WTC11 (cell line): ENCODE data around the gene ADCYAP1. TPM values are rescaled to one million over a fixed set of nuclear protein-coding genes. Genes with fewer than 3 reads are reported as not detected.

Experiments
- ATAC-seq: fragments of 200-7000 bp; cut with Tn5 transposase; 2 replicates; pipeline ENCODE4 v1.10.0; 2021; ENCODE audit warnings: mild to moderate bottlenecking, moderate library complexity
- Bru-seq: library from RNA; stranded (reverse); fragments of 400-500 nt; gene quantifications from one replicate; lab custom pipeline; 2021; lab: Mats Ljungman, UMichigan
- CTCF ChIA-PET: fragments of 300-600 bp; sonication (Branson Sonifier 250); formaldehyde crosslinking; loops from one replicate; lab custom pipeline; 2021; ENCODE audit warnings: antibody characterized with exemption; lab: Charles Lee
- POLR2A ChIA-PET: fragments of 350-600 bp; sonication (Branson Sonifier 250); formaldehyde crosslinking; loops from one replicate; lab custom pipeline; 2021; ENCODE audit warnings: antibody characterized with exemption; lab: Charles Lee
- DNase-seq: peaks from one replicate; pipeline ENCODE4 v3.0.0; 2021; ENCODE audit warnings: low spot score
- H3K27ac Mint-ChIP-seq: 2 replicates; pipeline ENCODE4 v1.8.0; 2021; ENCODE audit warnings: mixed read lengths
- H3K27me3 Mint-ChIP-seq: 2 replicates; pipeline ENCODE4 v1.8.0; 2021; ENCODE audit warnings: low read depth, mild to moderate bottlenecking, moderate library complexity, mixed read lengths
- H3K36me3 Mint-ChIP-seq: 2 replicates; pipeline ENCODE4 v1.8.0; 2021; ENCODE audit warnings: mixed read lengths
- H3K4me1 Mint-ChIP-seq: 2 replicates; pipeline ENCODE4 v1.8.0; 2022; ENCODE audit warnings: mixed read lengths
- H3K4me3 Mint-ChIP-seq: 2 replicates; pipeline ENCODE4 v1.8.0; 2021; ENCODE audit warnings: mild to moderate bottlenecking, moderate library complexity, mixed read lengths
- H3K9me3 Mint-ChIP-seq: 2 replicates; pipeline ENCODE4 v1.8.0; 2021; ENCODE audit warnings: mixed read lengths
- ATF1 ChIP-seq: sonication (generic); formaldehyde crosslinking; IDR thresholded peaks from 2 replicates; pipeline ENCODE4 v1.8.1; 2023; ENCODE audit warnings: mild to moderate bottlenecking, moderate library complexity, missing genetic modification reagents
- ELF4 ChIP-seq: sonication (generic); formaldehyde crosslinking; IDR thresholded peaks from 2 replicates; pipeline ENCODE4 v1.8.1; 2022; ENCODE audit warnings: low read depth, mild to moderate bottlenecking, moderate library complexity, missing genetic modification reagents
- FOXJ3 ChIP-seq: sonication (generic); formaldehyde crosslinking; IDR thresholded peaks from 2 replicates; pipeline ENCODE4 v1.9.0; 2021; ENCODE audit warnings: missing genetic modification reagents, mild to moderate bottlenecking, borderline replicate concordance
- MYBL2 ChIP-seq: sonication (generic); formaldehyde crosslinking; IDR thresholded peaks from 2 replicates; pipeline ENCODE4 v1.8.1; 2023; ENCODE audit warnings: mild to moderate bottlenecking, moderate library complexity, missing genetic modification reagents
- OVOL2 ChIP-seq: fragments of 250-450 bp; sonication (Bioruptor Pico); IDR thresholded peaks from 2 replicates; pipeline ENCODE4 v1.9.0; 2021; ENCODE audit warnings: mild to moderate bottlenecking, borderline replicate concordance
- TCF7 ChIP-seq: sonication (generic); formaldehyde crosslinking; IDR thresholded peaks from 2 replicates; pipeline ENCODE4 v1.8.0; 2022; ENCODE audit warnings: mild to moderate bottlenecking, low read depth, missing genetic modification reagents, moderate library complexity
- TEAD4 ChIP-seq: sonication (generic); formaldehyde crosslinking; IDR thresholded peaks from 2 replicates; pipeline ENCODE4 v1.8.0; 2022; ENCODE audit warnings: mild to moderate bottlenecking, missing genetic modification reagents
- long read RNA-seq, 3 experiments: library from RNA in 1 of 3; library from capped mRNA in 1 of 3; library from polyadenylated mRNA in 1 of 3; unstranded in 2 of 3; stranded (forward) in 1 of 3; transcript quantifications; one replicate each; pipeline ENCODE4 v2.0.0, GENCODE V29; 2021
- total RNA-seq: library from RNA; stranded (reverse); gene quantifications from 3 replicates; pipeline ENCODE4 v1.2.3, GENCODE V29; 2021
- TF ChIP-seq, protein P1 (sequence below): sonication (generic); formaldehyde crosslinking; IDR thresholded peaks from 2 replicates; pipeline ENCODE4 v1.8.1; 2023; ENCODE audit warnings: mild to moderate bottlenecking, moderate library complexity, missing genetic modification reagents
- TF ChIP-seq, protein P2 (sequence below): sonication (generic); formaldehyde crosslinking; IDR thresholded peaks from 2 replicates; pipeline ENCODE4 v1.8.0; 2022; ENCODE audit warnings: mild to moderate bottlenecking, missing genetic modification reagents
- TF ChIP-seq, protein P3 (sequence below): fragments of 250-450 bp; sonication (Bioruptor Pico); IDR thresholded peaks from 2 replicates; pipeline ENCODE4 v1.9.0; 2021; ENCODE audit warnings: mild to moderate bottlenecking, borderline replicate concordance
- TF ChIP-seq, protein P4 (sequence below): sonication (generic); formaldehyde crosslinking; IDR thresholded peaks from 2 replicates; pipeline ENCODE4 v1.8.1; 2022; ENCODE audit warnings: low read depth, mild to moderate bottlenecking, moderate library complexity, missing genetic modification reagents, borderline replicate concordance
- TF ChIP-seq, protein P5 (sequence below): fragments of 250-450 bp; sonication (Bioruptor Pico); IDR thresholded peaks from 2 replicates; pipeline ENCODE4 v1.8.0; 2021; ENCODE audit warnings: mild to moderate bottlenecking

The ADCYAP1 gene
- total RNA-seq = not detected in 3 replicates
- not detected for Bru-seq, nascent RNA
- long read RNA-seq, experiment 1 = 0 reads
- long read RNA-seq, experiment 2 = 0 reads
- long read RNA-seq, experiment 3 = 0 reads

DNA sequence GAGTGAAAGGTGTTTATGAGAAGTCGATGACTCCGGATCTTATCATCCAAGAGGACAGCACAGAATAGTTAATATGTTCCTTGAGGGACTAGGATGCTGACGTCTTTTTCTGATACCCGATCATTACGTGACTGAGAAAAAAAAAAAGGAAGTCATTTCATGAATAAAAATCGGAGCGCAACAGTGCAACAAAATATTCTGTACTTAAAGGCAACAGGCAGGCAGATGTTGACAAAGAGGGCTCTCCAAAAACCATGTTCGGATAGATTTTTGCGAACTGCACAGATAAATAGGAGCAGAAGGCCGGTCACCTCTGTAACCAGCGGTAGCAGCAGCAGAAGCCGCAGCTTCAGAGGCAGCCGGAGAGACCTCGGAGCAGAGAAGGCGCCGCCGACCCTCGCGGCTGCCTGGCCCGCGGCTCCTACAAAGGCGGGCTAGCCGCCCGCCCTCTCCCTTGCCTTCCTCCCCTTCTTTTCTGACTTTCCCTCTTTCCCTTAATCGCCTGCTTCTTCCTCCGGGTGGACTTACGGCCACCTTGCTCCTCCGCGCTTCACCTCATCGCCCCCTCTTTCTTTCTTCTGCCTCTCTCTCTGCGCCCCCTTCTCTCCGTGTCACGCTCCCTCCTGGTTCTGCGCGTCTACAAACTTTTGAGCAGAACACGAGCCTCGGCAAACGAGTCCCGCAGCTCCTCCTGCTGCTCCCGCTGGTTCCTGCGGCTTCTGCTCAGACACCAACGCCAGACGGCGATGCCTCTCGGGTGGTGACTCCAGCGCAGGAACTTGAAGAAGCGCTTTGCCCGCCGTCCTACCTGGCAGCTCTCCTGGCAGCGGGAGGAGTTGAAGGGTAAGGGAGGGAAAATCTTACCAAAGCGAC is at the start of gene ADCYAP1:
ADCYAP1 (plus strand) TSS at position 654 of the 873 bp plus-strand sequence. CDS start 516 bp downstream, outside the sequence.
- peak; percentile 4 for ATAC-seq
- ChIA-PET CTCF (interaction anchor here (0.6 to 4.7 kb wide), 6 partner anchors 22 to 1002 kb away, joined by 3 to 26 read pairs (median 7); no protein-coding TSS in a partner anchor), POLR2A (interaction anchor here (1.4 kb wide), 1 partner anchor 158 kb away, joined by 3 read pairs; no protein-coding TSS in a partner anchor)
- peak within 1 kb of the TSS; percentile 76 for H3K4me3 Mint-ChIP-seq
- H3K36me3 Mint-ChIP-seq = no peaks in the 10 kb centered on the region; the same call in 1 of the 2 replicates
- TF ChIP-seq TEAD4 (CRISPR knock-in tag) = no peak
- no peak for TF ChIP-seq ATF1 (CRISPR knock-in tag)
- TF ChIP-seq, protein P1, sequence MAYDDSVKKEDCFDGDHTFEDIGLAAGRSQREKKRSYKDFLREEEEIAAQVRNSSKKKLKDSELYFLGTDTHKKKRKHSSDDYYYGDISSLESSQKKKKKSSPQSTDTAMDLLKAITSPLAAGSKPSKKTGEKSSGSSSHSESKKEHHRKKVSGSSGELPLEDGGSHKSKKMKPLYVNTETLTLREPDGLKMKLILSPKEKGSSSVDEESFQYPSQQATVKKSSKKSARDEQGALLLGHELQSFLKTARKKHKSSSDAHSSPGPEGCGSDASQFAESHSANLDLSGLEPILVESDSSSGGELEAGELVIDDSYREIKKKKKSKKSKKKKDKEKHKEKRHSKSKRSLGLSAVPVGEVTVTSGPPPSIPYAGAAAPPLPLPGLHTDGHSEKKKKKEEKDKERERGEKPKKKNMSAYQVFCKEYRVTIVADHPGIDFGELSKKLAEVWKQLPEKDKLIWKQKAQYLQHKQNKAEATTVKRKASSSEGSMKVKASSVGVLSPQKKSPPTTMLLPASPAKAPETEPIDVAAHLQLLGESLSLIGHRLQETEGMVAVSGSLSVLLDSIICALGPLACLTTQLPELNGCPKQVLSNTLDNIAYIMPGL (CRISPR knock-in tag) = no peak
- TF ChIP-seq, protein P2, sequence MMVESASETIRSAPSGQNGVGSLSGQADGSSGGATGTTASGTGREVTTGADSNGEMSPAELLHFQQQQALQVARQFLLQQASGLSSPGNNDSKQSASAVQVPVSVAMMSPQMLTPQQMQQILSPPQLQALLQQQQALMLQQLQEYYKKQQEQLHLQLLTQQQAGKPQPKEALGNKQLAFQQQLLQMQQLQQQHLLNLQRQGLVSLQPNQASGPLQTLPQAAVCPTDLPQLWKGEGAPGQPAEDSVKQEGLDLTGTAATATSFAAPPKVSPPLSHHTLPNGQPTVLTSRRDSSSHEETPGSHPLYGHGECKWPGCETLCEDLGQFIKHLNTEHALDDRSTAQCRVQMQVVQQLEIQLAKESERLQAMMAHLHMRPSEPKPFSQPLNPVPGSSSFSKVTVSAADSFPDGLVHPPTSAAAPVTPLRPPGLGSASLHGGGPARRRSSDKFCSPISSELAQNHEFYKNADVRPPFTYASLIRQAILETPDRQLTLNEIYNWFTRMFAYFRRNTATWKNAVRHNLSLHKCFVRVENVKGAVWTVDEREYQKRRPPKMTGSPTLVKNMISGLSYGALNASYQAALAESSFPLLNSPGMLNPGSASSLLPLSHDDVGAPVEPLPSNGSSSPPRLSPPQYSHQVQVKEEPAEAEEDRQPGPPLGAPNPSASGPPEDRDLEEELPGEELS (CRISPR knock-in tag) = no peak
- TF ChIP-seq, protein P3, sequence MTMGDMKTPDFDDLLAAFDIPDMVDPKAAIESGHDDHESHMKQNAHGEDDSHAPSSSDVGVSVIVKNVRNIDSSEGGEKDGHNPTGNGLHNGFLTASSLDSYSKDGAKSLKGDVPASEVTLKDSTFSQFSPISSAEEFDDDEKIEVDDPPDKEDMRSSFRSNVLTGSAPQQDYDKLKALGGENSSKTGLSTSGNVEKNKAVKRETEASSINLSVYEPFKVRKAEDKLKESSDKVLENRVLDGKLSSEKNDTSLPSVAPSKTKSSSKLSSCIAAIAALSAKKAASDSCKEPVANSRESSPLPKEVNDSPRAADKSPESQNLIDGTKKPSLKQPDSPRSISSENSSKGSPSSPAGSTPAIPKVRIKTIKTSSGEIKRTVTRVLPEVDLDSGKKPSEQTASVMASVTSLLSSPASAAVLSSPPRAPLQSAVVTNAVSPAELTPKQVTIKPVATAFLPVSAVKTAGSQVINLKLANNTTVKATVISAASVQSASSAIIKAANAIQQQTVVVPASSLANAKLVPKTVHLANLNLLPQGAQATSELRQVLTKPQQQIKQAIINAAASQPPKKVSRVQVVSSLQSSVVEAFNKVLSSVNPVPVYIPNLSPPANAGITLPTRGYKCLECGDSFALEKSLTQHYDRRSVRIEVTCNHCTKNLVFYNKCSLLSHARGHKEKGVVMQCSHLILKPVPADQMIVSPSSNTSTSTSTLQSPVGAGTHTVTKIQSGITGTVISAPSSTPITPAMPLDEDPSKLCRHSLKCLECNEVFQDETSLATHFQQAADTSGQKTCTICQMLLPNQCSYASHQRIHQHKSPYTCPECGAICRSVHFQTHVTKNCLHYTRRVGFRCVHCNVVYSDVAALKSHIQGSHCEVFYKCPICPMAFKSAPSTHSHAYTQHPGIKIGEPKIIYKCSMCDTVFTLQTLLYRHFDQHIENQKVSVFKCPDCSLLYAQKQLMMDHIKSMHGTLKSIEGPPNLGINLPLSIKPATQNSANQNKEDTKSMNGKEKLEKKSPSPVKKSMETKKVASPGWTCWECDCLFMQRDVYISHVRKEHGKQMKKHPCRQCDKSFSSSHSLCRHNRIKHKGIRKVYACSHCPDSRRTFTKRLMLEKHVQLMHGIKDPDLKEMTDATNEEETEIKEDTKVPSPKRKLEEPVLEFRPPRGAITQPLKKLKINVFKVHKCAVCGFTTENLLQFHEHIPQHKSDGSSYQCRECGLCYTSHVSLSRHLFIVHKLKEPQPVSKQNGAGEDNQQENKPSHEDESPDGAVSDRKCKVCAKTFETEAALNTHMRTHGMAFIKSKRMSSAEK (CRISPR knock-in tag) = no peak
- TF ChIP-seq, protein P4, sequence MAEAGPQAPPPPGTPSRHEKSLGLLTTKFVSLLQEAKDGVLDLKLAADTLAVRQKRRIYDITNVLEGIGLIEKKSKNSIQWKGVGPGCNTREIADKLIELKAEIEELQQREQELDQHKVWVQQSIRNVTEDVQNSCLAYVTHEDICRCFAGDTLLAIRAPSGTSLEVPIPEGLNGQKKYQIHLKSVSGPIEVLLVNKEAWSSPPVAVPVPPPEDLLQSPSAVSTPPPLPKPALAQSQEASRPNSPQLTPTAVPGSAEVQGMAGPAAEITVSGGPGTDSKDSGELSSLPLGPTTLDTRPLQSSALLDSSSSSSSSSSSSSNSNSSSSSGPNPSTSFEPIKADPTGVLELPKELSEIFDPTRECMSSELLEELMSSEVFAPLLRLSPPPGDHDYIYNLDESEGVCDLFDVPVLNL (CRISPR knock-in tag) = no peak
- TF ChIP-seq, protein P5, sequence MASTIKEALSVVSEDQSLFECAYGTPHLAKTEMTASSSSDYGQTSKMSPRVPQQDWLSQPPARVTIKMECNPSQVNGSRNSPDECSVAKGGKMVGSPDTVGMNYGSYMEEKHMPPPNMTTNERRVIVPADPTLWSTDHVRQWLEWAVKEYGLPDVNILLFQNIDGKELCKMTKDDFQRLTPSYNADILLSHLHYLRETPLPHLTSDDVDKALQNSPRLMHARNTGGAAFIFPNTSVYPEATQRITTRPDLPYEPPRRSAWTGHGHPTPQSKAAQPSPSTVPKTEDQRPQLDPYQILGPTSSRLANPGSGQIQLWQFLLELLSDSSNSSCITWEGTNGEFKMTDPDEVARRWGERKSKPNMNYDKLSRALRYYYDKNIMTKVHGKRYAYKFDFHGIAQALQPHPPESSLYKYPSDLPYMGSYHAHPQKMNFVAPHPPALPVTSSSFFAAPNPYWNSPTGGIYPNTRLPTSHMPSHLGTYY (CRISPR knock-in tag) = no peak
- no peak for TF ChIP-seq OVOL2 (CRISPR knock-in tag)
- TF ChIP-seq FOXJ3 (CRISPR knock-in tag) = no peak
- no peak for TF ChIP-seq ELF4 (CRISPR knock-in tag)
- no peak for TF ChIP-seq MYBL2 (CRISPR knock-in tag)
- TF ChIP-seq TCF7 (CRISPR knock-in tag) = no peak
- H3K27ac Mint-ChIP-seq = no peak within 1 kb of the TSS
- peaks cover 96% of the 10 kb centered on the region for H3K27me3 Mint-ChIP-seq
- no peaks in the 10 kb centered on the region for H3K9me3 Mint-ChIP-seq
- DNase-seq = peak; percentile 68
- H3K4me1 Mint-ChIP-seq = peaks cover 53% of the 10 kb centered on the region
